GM12875 (cell line): Measurements from ENCODE around the gene ACAA2.
"Not testable (repeated sequence)": the region's sequence is repeated elsewhere in the genome, so short reads cannot be mapped to it uniquely, and the experiment has no call there.

Experiments
- H3K4me3 ChIP-seq: one replicate; pipeline ENCODE4 v1.5.1; 2011; ENCODE audit warnings: low read depth, low read length, control low read depth
- TF ChIP-seq, protein P1 (sequence below): IDR thresholded peaks from 2 replicates; pipeline ENCODE4 v1.5.1; 2011; ENCODE audit warnings: low read depth, mild to moderate bottlenecking, control low read depth, inconsistent platforms, low read length, moderate library complexity, borderline replicate concordance; ENCODE audit not compliant: insufficient read depth

ACAA2 gene

DNA sequence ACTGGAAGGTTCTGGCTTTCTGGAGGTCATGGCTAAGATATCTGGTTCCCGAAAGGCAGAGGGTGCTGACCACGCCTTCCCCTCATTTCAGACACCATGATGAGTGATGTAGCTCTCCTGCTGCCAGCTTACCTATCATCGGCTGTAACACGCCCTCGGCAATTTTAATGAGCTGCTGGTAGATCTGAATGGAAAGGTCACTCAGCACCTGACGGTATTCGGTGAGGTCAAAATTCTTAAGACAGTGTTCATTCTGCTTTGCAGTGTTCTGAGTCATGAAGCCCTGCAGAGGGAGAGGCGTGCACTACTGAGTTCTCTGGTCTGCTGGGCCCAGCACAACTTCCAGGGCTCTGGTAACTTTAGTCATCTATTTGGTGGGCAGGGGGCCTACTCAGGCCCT lies 25.7 kb upstream of the ACAA2 start:
- H3K4me3 ChIP-seq: no peak overlapping the region
- TF ChIP-seq, protein P1, sequence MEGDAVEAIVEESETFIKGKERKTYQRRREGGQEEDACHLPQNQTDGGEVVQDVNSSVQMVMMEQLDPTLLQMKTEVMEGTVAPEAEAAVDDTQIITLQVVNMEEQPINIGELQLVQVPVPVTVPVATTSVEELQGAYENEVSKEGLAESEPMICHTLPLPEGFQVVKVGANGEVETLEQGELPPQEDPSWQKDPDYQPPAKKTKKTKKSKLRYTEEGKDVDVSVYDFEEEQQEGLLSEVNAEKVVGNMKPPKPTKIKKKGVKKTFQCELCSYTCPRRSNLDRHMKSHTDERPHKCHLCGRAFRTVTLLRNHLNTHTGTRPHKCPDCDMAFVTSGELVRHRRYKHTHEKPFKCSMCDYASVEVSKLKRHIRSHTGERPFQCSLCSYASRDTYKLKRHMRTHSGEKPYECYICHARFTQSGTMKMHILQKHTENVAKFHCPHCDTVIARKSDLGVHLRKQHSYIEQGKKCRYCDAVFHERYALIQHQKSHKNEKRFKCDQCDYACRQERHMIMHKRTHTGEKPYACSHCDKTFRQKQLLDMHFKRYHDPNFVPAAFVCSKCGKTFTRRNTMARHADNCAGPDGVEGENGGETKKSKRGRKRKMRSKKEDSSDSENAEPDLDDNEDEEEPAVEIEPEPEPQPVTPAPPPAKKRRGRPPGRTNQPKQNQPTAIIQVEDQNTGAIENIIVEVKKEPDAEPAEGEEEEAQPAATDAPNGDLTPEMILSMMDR: no peak

DNA sequence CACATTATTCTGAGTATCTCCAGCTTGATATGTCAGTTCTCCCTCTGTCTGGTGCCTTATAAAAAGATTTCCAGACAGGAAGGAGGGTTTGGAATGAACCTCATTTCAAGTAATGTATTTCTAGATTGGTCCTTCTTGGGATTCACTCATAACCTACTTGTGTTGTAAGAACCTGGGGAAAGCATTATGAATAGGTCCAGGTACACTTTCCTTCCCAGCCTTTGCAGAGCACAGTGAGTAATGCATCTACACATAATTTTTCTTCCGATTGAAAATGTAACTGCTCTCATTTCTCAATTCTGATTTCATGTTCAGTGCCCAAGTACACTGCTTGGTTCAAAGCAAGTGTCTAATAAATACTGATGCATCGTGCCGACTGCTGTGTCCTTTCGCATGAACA lies 25.0 kb upstream of the ACAA2 start:
- TF ChIP-seq, protein P1: no peak
- no peak overlapping the region for H3K4me3 ChIP-seq

DNA sequence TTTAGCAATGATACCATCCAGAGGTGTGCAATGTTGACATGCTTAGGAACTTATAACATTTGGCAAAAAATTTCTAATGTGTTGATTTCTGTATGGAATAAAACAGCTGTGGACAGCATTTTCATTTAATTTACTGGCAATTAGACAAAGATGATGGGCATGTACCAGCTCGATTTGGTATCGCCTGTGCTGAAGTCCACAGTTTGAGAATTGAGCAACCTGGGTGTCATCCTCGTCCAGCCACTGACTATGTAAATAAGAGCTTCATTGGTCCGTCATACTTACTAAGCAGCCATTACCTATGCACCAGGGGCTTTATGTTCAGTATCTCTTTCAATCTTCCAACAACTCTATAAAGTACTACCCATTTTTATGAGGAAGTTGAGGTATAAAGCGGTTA lies 24.6 kb upstream of the ACAA2 start:
- TF ChIP-seq, protein P1: no peak
- H3K4me3 ChIP-seq: no peak overlapping the region

DNA sequence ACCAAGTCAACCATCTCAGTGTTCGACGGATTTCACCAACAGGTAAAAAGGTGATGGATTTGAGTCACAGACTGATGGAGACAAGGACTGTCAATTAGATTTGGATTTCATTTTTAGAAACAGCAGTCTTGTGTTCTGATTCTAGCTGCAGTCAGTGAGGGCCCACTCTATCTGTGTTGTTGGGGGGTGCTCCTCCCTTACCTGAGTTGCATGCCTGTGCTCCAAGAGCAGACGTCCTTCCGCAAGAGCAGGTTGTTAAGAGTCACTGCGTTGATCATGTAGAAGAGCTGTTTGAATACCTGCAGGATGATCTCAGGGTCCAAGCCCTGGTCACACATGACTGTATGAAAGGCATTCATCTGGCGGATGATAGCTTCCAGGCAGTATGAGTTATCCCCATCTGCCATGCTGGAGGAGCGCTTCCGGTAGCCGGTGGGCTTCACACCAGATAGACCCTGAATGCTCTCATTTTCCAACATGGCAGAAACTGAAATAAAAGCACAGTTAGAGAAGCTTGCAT lies 24.0 kb upstream of the ACAA2 start:
- H3K4me3 ChIP-seq: not testable (repeated sequence)

DNA sequence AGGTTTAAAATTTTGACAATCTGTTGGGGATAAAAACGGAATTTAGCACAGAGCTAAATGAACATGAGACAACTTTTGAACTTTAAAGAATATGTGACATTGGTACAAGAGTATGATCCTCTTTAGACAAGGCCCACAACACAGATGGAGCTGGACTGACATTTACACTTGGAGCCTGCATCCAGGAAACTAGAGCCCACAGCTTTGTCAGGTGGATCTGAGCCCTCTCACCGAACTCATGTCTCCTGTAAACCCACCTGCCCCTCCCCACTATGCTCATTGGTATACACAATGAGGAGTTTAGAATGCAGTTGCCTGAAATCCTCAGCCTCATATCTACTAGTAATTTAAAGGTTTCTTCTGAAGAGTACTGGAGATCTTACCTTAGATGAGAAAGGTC lies 22.1 kb upstream of the ACAA2 start:
- TF ChIP-seq, protein P1: no peak
- H3K4me3 ChIP-seq: no peak overlapping the region

DNA sequence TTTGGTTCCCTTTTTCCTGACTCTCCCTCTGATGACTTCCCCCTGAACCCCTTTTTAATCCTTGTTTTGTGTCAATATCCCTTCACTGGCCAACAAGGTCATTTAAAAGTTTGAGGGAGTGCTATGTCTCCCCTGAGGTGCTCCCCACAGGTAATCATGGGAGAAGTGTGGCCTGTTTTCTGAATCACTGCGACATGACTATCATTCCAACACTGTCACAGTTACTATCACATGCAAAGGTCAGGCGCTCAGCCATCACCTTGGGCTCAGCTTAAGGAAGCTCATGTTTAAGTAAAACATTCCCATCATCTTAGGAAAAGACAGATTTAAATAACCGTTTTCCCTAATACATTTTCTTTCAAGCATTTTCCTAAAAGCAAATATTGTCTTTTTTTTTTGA lies 20.9 kb upstream of the ACAA2 start:
- H3K4me3 ChIP-seq: no peak overlapping the region
- TF ChIP-seq, protein P1: no peak

DNA sequence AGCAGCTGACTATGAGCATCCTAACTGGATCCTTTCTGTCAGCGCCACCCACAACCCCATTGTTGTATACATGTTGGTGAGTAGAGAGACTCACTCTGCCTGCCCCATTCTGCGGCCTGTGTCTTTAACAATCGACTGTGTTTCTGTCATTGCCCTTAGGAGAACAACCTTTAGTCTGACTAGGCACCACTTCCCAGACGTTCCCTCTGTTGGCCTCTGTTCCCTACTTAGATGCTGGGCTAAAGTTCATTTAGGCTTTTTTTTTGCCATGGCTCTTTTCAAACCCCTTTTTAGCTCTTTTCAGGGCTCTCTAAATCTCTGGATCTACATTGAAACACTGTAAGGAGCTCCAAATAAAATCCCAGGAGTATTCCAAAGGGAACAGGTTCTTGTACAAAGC lies 20.5 kb upstream of the ACAA2 start:
- no peak overlapping the region for H3K4me3 ChIP-seq
- TF ChIP-seq, protein P1: no peak

DNA sequence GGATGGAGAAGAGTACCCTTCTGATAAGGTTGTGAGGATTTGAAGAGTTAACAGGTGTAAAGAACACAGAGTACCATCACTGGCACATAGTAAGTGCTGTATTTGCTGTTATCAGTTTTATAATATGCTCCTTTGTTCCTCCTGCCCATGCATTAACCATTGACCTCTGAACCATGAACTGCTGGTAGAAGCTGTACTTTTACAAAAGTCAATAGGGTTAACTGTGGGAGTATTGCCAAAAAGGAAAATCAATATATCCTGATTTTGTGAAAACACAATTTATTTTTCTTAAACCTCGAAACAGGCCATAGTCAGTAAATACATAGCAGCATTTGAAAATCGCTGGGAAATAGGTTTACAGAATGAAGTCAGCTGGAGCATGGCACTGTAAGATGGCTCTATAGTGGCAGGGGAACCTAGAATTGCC lies 18.9 kb upstream of the ACAA2 start:
- TF ChIP-seq, protein P1: no peak
- H3K4me3 ChIP-seq: no peak overlapping the region
